ACHN (cell line): ENCODE results near the gene ERC2.

Source experiments
- DNase-seq: peaks from one replicate; pipeline ENCODE4 v3.0.0-alpha.2; 2015
- in situ Hi-C: cut with HindIII; loops from 2 replicates; pipeline ENCODE4 v1.10.0; 2017; ENCODE audit warnings: low sequenced_read_pairs, low pct_ligation_motif_present, low pct_unique_long_range_greater_than_20kb

Gene ERC2

GRCh38 chr3:55466526-55466925, 1001.7 kb downstream of the ERC2 start:
- in situ Hi-C loops = no loop called here

GRCh38 chr3:55461896-55462295, 1006.4 kb downstream of the ERC2 start:
- in situ Hi-C loops = no loop called here
- no peak for DNase-seq

More at GRCh38 chr3:55466526-55466925, 1001.7 kb downstream of the ERC2 start:
- no peak for DNase-seq

GRCh38 chr3:55459838-55460237, 1008.4 kb downstream of the ERC2 start:
- no peak for DNase-seq
- in situ Hi-C loops = no loop called here
